Measurements from ENCODE around the gene ZNF22. TPM values are rescaled to one million over a fixed set of nuclear protein-coding genes. Genes with fewer than 3 reads are reported as not detected.
A peak's percentile ranks its signal among the peaks of the same experiment; 100 is the strongest.

ZNF22 gene
- polyA plus RNA-seq, 2 donors, result 4.6 to 5.4 TPM

DNA sequence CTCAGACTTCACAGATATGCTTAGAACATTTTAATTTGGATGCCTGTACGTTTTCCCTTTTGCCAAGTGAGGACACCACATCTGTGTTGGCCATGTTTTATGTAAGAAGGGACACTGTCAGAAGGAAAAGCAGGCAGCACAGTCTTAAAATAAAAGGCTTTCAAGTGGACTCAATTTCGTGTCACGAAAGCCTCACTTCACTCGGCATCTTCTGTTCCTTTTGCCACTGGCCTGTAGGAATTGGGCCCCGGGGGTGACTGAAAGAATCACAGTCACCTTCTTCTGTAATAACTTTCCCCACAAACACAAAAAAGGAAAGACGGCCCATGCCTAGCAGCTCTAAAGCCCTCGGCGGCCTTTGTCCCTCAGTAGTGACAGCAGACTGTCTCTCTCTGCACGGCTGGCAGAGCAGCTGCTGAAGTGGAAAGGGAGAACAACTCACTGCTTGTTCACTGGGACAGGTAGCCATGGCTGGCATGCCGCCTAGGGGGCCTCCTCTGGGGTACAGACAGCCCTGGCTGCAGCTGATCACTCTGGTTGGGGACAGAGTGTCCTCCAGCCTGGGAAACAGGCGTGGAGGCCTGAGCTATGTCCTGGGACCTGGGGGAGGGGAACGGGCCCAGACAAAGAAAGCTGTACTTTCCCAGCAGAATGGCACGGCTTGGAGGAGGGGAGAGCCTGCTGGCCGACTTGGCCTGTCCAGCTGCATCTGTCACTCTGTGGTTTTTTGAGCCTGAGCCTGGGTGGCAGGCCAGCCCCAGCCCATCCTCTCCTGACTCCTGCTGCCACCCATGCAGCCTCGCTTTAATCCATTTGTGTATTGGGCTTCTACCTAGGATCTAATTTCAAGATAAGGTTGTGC is 36.7 kb upstream of the ZNF22 start:
- H3K9me3 ChIP-seq (ENCODE audit: control insufficient read depth in 2 of 2, insufficient read depth in 1 of 2, low read depth in 1 of 2, low read length in 1 of 2), result peaks cover 0 to 2% of the 10 kb centered on the region in 2 donors
- H3K4me1 ChIP-seq (ENCODE audit: control insufficient read depth in 2 of 2, insufficient read depth in 2 of 2, low read length in 1 of 2), result peaks cover 4 to 11% of the 10 kb centered on the region in 2 donors
- H3K4me3 ChIP-seq (ENCODE audit: low read depth in 1 of 2, low read length in 2 of 2), result no peak overlapping the region
- peak overlapping the region in 1 of 2 donors; percentile 30 for H3K27ac ChIP-seq (ENCODE audit: low read depth in 2 of 2, low read length in 1 of 2)
- no peaks in the 10 kb centered on the region for H3K27me3 ChIP-seq (ENCODE audit: control insufficient read depth in 1 of 2, insufficient read depth in 2 of 2, low read length in 2 of 2)
- 68 to 74% methylated on average over 15 of the region's 15 CpGs for WGBS, 2 donors
- no peaks in the 10 kb centered on the region for H3K36me3 ChIP-seq (ENCODE audit: control insufficient read depth in 2 of 2, insufficient read depth in 2 of 2, low read length in 1 of 2)

DNA sequence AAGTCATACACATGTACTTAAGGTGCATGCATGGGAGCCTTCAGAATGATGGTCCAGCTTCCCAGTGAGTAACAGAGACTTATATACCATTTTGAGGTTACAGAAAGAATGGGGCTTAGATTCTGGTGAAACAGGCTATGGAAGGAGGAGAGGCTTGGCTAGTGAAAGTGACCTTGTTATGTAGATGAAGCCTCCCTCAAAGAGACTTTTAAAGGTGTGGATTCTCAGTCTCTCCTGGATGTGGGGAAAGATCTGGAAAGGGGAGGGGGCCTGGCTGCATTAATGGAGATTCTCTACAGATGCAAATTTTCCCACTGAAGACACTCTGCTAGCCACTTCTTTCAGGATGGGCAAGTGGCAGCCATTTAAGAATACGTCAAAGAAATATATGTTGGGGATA is 35.6 kb upstream of the ZNF22 start:
- 93 to 95% methylated on average over 1 of the region's 1 CpG for WGBS, 2 donors
- peaks cover 4 to 9% of the 10 kb centered on the region in 2 donors for H3K4me1 ChIP-seq (ENCODE audit: control insufficient read depth in 2 of 2, insufficient read depth in 2 of 2, low read length in 1 of 2)
- H3K9me3 ChIP-seq (ENCODE audit: control insufficient read depth in 2 of 2, insufficient read depth in 1 of 2, low read depth in 1 of 2, low read length in 1 of 2), result peaks cover 0 to 2% of the 10 kb centered on the region in 2 donors
- peaks cover 0 to 4% of the 10 kb centered on the region in 2 donors for H3K36me3 ChIP-seq (ENCODE audit: control insufficient read depth in 2 of 2, insufficient read depth in 2 of 2, low read length in 1 of 2)
- H3K27me3 ChIP-seq (ENCODE audit: control insufficient read depth in 1 of 2, insufficient read depth in 2 of 2, low read length in 2 of 2), result no peaks in the 10 kb centered on the region
- no peak overlapping the region for H3K27ac ChIP-seq (ENCODE audit: low read depth in 2 of 2, low read length in 1 of 2)
- H3K4me3 ChIP-seq (ENCODE audit: low read depth in 1 of 2, low read length in 2 of 2), result no peak overlapping the region

DNA sequence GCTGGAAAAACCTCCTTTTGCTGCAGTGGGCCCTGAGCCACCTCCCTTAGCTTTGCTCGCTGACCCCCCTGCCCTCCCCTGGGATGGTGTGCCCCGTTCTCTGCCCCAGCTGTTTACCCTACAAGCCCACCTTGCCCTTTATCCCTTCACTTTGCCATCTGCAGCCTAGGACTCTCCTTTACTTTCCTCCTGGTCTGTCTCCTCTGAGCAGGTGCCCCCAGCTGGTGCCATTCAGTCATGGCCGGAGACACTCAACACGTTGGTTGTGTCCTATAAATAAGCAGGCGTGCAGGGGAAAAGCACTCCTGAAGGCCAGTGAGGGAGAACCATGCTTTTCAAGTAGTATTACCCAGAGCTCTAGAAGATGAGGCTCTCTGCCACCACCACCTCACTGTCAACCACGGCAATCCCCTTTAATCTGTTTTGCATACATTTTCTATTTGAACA is 35.0 kb upstream of the ZNF22 start:
- Histone ChIP-seq H3K4me3 (ENCODE audit: low read depth in 1 of 2, low read length in 2 of 2) (no peak overlapping the region), H3K4me1 (ENCODE audit: control insufficient read depth in 2 of 2, insufficient read depth in 2 of 2, low read length in 1 of 2) (peaks cover 4 to 9% of the 10 kb centered on the region in 2 donors), H3K9me3 (ENCODE audit: control insufficient read depth in 2 of 2, insufficient read depth in 1 of 2, low read depth in 1 of 2, low read length in 1 of 2) (peaks cover 0 to 2% of the 10 kb centered on the region in 2 donors), H3K27ac (ENCODE audit: low read depth in 2 of 2, low read length in 1 of 2) (no peak overlapping the region), H3K27me3 (ENCODE audit: control insufficient read depth in 1 of 2, insufficient read depth in 2 of 2, low read length in 2 of 2) (no peaks in the 10 kb centered on the region), H3K36me3 (ENCODE audit: control insufficient read depth in 2 of 2, insufficient read depth in 2 of 2, low read length in 1 of 2) (peaks cover 0 to 7% of the 10 kb centered on the region in 2 donors)
- 75 to 87% methylated on average over 6 of the region's 6 CpGs for WGBS, 2 donors

DNA sequence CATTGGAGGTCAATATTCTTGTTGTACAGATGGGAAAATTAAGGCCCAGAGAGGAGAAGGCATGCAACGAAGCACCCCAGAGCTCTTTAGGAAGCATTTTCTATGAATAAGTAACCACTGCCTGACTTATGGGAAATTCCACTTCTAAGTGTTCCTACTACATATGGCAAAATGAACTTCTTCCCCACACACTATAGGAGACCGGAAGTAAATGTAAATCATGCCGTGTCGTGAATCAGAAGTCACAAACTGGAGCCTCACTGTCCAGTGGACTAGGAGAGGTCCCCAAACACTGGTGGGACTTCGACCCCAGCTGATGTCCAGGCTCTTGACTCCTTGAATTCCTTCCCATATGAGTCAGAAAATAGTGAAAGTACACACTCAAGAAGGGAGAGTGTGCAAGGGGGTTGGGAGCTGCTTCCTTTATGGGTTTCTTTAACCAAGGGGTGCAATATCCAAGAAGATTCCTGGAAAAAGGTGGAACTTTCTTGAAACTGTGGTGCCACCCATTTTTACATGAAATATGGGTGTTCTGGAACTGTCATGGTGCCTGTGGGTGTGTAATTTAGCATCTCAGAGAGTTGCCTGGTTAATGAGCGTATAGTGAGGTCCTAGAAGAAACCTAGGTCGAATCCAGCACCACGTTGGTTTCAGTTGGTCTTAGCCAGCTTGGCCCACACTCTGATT is 34.5 kb upstream of the ZNF22 start:
- H3K4me3 ChIP-seq (ENCODE audit: low read depth in 1 of 2, low read length in 2 of 2), result no peak overlapping the region
- no peak overlapping the region for H3K27ac ChIP-seq (ENCODE audit: low read depth in 2 of 2, low read length in 1 of 2)
- WGBS, 2 donors, result 71 to 76% methylated on average over 8 of the region's 8 CpGs
- no peaks in the 10 kb centered on the region for H3K27me3 ChIP-seq (ENCODE audit: control insufficient read depth in 1 of 2, insufficient read depth in 2 of 2, low read length in 2 of 2)
- H3K9me3 ChIP-seq (ENCODE audit: control insufficient read depth in 2 of 2, insufficient read depth in 1 of 2, low read depth in 1 of 2, low read length in 1 of 2), result peaks cover 0 to 2% of the 10 kb centered on the region in 2 donors
- peaks cover 0 to 8% of the 10 kb centered on the region in 2 donors for H3K36me3 ChIP-seq (ENCODE audit: control insufficient read depth in 2 of 2, insufficient read depth in 2 of 2, low read length in 1 of 2)
- peaks cover 4 to 9% of the 10 kb centered on the region in 2 donors for H3K4me1 ChIP-seq (ENCODE audit: control insufficient read depth in 2 of 2, insufficient read depth in 2 of 2, low read length in 1 of 2)

DNA sequence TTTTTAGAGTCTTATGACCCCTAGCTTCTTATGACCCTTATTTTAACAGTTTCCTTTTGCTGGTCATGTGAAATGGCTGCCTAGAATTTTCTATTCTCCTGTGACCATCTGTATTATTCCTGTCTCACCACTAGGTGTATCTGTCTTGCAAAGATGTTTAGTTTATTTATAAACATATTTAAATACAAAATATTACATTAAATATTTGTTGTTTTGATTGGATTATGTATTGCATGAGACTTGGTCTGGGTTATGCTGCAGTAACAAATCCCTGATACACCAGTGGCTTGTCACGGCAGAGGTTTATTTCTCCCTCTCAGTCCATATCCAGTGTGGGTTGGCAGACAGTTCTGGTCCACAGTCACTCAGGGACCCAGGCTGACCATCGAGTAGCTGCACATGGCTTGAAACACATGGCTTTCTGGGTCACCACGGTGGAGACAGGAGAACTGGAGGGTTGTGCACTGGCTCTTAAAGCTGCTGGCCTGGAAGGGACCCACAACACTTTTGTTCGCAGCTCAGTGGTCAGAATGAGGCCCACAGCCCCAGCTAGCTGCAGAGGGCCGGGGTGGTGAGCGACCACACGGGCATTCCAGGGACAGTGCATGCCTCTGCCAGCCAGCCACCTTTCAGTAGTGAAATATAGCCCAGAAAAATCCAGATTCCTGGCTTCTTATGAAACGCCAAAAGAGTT is 33.8 kb upstream of the ZNF22 start:
- Histone ChIP-seq H3K4me1 (ENCODE audit: control insufficient read depth in 2 of 2, insufficient read depth in 2 of 2, low read length in 1 of 2) (peaks cover 2 to 9% of the 10 kb centered on the region in 2 donors), H3K27ac (ENCODE audit: low read depth in 2 of 2, low read length in 1 of 2) (no peak overlapping the region)
- WGBS, 2 donors, result 87 to 91% methylated on average over 8 of the region's 8 CpGs

DNA sequence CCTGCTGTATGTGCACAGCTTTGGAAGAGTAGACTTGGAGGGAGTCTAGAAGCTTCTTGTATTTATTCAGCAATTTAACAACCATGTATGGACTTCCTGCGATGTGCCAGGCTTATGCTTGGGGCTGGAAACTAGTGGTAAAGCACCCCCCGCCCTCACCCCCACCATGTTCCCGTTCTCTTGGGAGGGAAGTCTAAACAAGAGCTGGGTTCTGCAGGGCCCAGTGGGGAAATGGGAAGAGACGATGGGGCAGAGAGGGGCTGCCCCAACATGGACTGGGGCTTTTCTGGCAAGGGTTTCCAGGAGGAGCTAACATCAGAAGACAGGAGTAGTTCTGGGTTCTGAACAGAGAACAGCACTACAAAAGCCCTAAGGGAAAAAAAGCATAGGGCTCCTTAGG is 33.1 kb upstream of the ZNF22 start:
- Histone ChIP-seq H3K4me3 (ENCODE audit: low read depth in 1 of 2, low read length in 2 of 2) (no peak overlapping the region), H3K36me3 (ENCODE audit: control insufficient read depth in 2 of 2, insufficient read depth in 2 of 2, low read length in 1 of 2) (peaks cover 0 to 8% of the 10 kb centered on the region in 2 donors), H3K27ac (ENCODE audit: low read depth in 2 of 2, low read length in 1 of 2) (peak overlapping the region; percentile 1 to 4), H3K9me3 (ENCODE audit: control insufficient read depth in 2 of 2, insufficient read depth in 1 of 2, low read depth in 1 of 2, low read length in 1 of 2) (peaks cover 0 to 2% of the 10 kb centered on the region in 2 donors), H3K4me1 (ENCODE audit: control insufficient read depth in 2 of 2, insufficient read depth in 2 of 2, low read length in 1 of 2) (peaks cover 0 to 9% of the 10 kb centered on the region in 2 donors), H3K27me3 (ENCODE audit: control insufficient read depth in 1 of 2, insufficient read depth in 2 of 2, low read length in 2 of 2) (no peaks in the 10 kb centered on the region)
- WGBS, 2 donors, result 72% methylated on average over 4 of the region's 4 CpGs

More for the DNA sequence above, 33.8 kb upstream of the ZNF22 start:
- Histone ChIP-seq H3K9me3 (ENCODE audit: control insufficient read depth in 2 of 2, insufficient read depth in 1 of 2, low read depth in 1 of 2, low read length in 1 of 2) (peaks cover 0 to 2% of the 10 kb centered on the region in 2 donors), H3K4me3 (ENCODE audit: low read depth in 1 of 2, low read length in 2 of 2) (no peak overlapping the region), H3K36me3 (ENCODE audit: control insufficient read depth in 2 of 2, insufficient read depth in 2 of 2, low read length in 1 of 2) (peaks cover 0 to 8% of the 10 kb centered on the region in 2 donors), H3K27me3 (ENCODE audit: control insufficient read depth in 1 of 2, insufficient read depth in 2 of 2, low read length in 2 of 2) (no peaks in the 10 kb centered on the region)

DNA sequence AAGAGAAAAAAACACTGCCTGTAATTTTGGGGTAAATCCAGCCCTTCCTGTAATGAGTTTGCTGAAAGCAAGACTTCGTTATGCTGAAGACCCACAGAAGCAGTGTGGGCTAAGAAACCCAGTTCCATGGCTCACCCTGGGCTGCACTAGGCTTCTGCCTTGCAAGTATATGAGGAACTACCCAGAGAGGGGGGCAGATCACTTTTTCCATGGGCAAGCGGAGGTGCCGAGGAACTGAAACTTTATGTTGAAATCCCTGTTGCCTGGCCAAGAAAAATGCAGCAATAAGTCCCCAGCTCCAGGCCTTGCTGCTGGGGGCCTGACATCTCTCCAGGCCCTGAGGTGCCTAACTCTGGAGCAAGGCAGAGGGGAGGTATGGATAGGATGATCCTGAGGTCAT is 32.6 kb upstream of the ZNF22 start:
- peak overlapping the region in 1 of 2 donors; percentile 4 for H3K27ac ChIP-seq (ENCODE audit: low read depth in 2 of 2, low read length in 1 of 2)
- peaks cover 0 to 2% of the 10 kb centered on the region in 2 donors for H3K9me3 ChIP-seq (ENCODE audit: control insufficient read depth in 2 of 2, insufficient read depth in 1 of 2, low read depth in 1 of 2, low read length in 1 of 2)
- H3K4me1 ChIP-seq (ENCODE audit: control insufficient read depth in 2 of 2, insufficient read depth in 2 of 2, low read length in 1 of 2), result peaks cover 0 to 9% of the 10 kb centered on the region in 2 donors
- no peak overlapping the region for H3K4me3 ChIP-seq (ENCODE audit: low read depth in 1 of 2, low read length in 2 of 2)
- peaks cover 0 to 8% of the 10 kb centered on the region in 2 donors for H3K36me3 ChIP-seq (ENCODE audit: control insufficient read depth in 2 of 2, insufficient read depth in 2 of 2, low read length in 1 of 2)
- 43 to 59% methylated on average over 3 of the region's 3 CpGs for WGBS, 2 donors
- no peaks in the 10 kb centered on the region for H3K27me3 ChIP-seq (ENCODE audit: control insufficient read depth in 1 of 2, insufficient read depth in 2 of 2, low read length in 2 of 2)

DNA sequence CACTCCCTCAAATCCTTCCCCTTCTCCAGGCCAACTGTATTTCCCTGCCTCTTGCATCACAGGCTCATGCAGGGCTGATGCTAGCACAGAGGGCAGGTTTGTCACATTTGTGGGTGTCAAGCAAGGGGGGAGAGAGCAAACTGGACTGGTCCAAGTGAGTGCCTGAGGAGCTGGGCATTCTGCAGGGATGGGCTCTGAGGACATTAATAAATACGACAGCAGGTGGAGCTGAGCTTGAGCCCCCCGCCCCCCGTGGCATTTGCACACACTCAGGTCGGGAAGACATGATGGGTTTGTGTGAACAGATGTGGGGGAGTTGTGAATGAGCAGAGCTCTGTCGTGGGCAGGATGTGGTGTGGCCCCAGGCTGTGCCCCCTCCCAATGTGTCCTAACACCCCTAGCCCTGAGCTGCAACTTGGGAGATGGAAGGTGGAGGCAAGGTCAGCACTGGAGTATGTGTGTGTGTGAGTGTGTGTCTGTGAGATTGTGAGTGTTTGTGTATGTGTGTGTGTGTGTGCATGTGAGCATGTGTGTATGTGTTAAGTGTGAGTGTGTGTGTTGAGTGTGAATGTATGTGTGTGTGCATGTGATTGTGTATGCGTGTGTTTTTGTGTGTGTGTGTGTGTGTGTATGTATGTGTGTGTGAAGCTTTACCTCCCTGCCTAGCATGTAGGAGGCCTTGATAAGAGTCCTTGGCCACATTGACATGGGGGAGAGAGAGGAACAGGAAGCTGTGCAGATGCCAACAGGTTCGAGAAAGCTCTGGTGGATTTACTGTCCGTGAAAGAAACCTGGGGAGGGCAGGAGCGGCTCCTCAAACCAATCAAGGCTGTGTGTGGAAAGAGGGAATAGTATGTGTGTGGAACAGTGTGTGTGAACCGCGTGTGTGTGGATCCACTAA is 32.0 kb upstream of the ZNF22 start:
- 78 to 82% methylated on average over 11 of the region's 11 CpGs for WGBS, 2 donors
- Histone ChIP-seq H3K4me3 (ENCODE audit: low read depth in 1 of 2, low read length in 2 of 2) (no peak overlapping the region), H3K27me3 (ENCODE audit: control insufficient read depth in 1 of 2, insufficient read depth in 2 of 2, low read length in 2 of 2) (no peaks in the 10 kb centered on the region), H3K9me3 (ENCODE audit: control insufficient read depth in 2 of 2, insufficient read depth in 1 of 2, low read depth in 1 of 2, low read length in 1 of 2) (peaks cover 0 to 2% of the 10 kb centered on the region in 2 donors), H3K4me1 (ENCODE audit: control insufficient read depth in 2 of 2, insufficient read depth in 2 of 2, low read length in 1 of 2) (peaks cover 0 to 9% of the 10 kb centered on the region in 2 donors), H3K36me3 (ENCODE audit: control insufficient read depth in 2 of 2, insufficient read depth in 2 of 2, low read length in 1 of 2) (peaks cover 0 to 8% of the 10 kb centered on the region in 2 donors), H3K27ac (ENCODE audit: low read depth in 2 of 2, low read length in 1 of 2) (no peak overlapping the region)

Data from esophagus (tissue), 2 donors.